ENCODE measurements around the gene BST1. TPM values are rescaled to one million over a fixed set of nuclear protein-coding genes. Genes with fewer than 3 reads are reported as not detected.

BST1 gene
- total RNA-seq, 1 experiment from 2014 or later: 0.69 TPM

DNA sequence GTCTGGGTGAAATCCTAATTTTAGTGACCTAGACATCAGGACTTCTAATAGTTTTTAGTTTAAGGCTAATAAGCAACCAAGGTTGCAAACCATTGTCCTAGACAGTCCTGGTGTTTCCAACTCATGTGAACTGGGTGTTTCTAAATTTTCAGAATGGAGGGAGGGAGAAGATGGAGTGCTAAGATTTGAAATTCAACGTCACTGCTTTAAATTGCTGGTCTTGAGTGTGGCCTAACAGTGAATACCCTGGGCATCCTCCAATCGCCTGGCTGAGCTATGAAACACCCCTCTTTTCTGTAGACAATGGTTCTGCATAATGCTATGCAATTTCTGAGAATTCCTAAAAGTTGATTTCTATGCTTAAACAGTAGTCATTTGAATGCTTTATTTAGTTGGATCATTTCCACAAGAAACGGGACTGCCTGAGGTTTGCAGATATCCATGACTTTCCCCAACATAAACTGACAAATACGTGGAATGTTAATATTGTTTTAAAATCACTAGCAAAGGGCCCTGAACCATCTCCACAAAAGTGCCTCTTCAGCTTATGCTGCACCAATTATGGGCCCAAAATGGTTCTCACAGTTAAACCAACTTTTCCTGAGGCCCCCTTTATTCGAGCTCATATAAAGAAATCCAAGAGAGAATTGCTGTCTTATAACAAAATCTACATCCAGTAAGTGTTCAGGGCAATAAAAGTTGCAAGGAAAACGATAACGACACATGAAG, 48.8 kb upstream of the BST1 start:
- H3F3A ChIP-seq (ENCODE audit: low read length, unreplicated experiment): no peaks in the 10 kb centered on the region
- H3K4me3 ChIP-seq (ENCODE audit: low read length): peak overlapping the region; percentile 79
- BruUV-seq (replicated peaks): TSS peak; percentile 60
- no peaks in the 10 kb centered on the region for H4K20me1 ChIP-seq (ENCODE audit: low read length)
- TF ChIP-seq EZH2 (IDR thresholded peaks at IDR 0.05; ENCODE audit: low read length, unreplicated experiment) (no peak), EZH2phosphoT487 (IDR thresholded peaks at IDR 0.05; ENCODE audit: borderline replicate concordance, low read length) (no peak)
- TF ChIP-seq, protein P1, sequence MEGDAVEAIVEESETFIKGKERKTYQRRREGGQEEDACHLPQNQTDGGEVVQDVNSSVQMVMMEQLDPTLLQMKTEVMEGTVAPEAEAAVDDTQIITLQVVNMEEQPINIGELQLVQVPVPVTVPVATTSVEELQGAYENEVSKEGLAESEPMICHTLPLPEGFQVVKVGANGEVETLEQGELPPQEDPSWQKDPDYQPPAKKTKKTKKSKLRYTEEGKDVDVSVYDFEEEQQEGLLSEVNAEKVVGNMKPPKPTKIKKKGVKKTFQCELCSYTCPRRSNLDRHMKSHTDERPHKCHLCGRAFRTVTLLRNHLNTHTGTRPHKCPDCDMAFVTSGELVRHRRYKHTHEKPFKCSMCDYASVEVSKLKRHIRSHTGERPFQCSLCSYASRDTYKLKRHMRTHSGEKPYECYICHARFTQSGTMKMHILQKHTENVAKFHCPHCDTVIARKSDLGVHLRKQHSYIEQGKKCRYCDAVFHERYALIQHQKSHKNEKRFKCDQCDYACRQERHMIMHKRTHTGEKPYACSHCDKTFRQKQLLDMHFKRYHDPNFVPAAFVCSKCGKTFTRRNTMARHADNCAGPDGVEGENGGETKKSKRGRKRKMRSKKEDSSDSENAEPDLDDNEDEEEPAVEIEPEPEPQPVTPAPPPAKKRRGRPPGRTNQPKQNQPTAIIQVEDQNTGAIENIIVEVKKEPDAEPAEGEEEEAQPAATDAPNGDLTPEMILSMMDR (conservative IDR thresholded peaks at IDR 0.05; ENCODE audit: low read depth, low read length): no peak
- peak; percentile 32 for DNase-seq
- intact Hi-C loops (cut with micrococcal nuclease): loop anchor here (1.0 kb wide), 1 partner anchor 27 kb away; the partner anchor contains the start of gene FAM200B
- H3K36me3 ChIP-seq (ENCODE audit: low read depth, low read length): no peaks in the 10 kb centered on the region
- no peaks in the 10 kb centered on the region for H3K27me3 ChIP-seq (ENCODE audit: low read length)
- peak overlapping the region; percentile 33 for H2AFZ ChIP-seq (ENCODE audit: low read length)
- H3K9ac ChIP-seq (ENCODE audit: low read length): peak overlapping the region; percentile 80
- POLR2A ChIA-PET (ENCODE audit: unreplicated experiment): interaction anchor here (0.5 to 1.1 kb wide), 2 partner anchors 28 to 64 kb away, joined by 3 to 23 read pairs; no protein-coding TSS in a partner anchor
- no peaks in the 10 kb centered on the region for H3K9me3 ChIP-seq (ENCODE audit: low read length)
- peaks cover 33% of the 10 kb centered on the region for H3K4me1 ChIP-seq (ENCODE audit: insufficient read depth, low read length)
- peak overlapping the region; percentile 20 for H3K27ac ChIP-seq (ENCODE audit: low read length)
- peaks cover 57% of the 10 kb centered on the region for H3K79me2 ChIP-seq (ENCODE audit: low read length)
- ATAC-seq: peak; percentile 37
- H3K4me2 ChIP-seq (ENCODE audit: low read length): peak overlapping the region; percentile 97
- CTCF ChIA-PET: no interaction called here
- H3K9me2 ChIP-seq (replicated peaks; ENCODE audit: low read length): no peaks in the 10 kb centered on the region

DNA sequence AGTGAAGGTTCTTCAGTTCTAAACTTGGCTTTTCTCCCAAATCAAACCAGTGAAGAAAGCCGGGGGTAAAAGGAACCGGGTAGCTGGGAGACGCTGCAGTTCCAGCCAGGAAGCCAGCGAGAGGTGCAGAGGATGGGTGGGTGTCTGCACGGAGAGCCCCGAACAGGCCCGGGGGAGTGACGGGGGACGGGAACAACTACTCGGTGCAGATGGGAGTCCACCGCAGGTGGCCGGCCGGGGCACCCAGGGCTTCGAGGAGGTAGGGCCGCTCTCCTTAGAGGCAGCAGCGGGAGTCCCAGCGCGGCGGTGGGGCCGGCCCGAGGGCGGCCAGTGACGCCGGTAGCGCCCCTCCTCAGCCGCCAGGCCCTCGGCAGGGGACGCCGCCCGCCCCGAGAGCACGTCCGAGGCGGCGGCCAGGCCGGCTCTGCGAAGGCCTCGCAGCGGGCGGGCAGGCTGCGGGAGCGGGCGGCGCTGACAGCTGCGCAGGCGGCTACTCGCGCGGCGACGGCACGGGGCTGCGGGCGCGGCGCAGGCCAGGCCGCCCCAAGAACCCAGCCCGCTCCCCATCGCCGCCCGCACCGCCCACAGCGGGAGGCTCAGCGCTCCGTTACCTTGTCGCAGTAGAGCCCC, 48.2 kb upstream of the BST1 start:
- Histone ChIP-seq H2AFZ (ENCODE audit: low read length) (peak overlapping the region; percentile 78), H3K9me3 (ENCODE audit: low read length) (no peaks in the 10 kb centered on the region), H3K9ac (ENCODE audit: low read length) (peak overlapping the region; percentile 80), H3K27me3 (ENCODE audit: low read length) (no peaks in the 10 kb centered on the region), H3K4me1 (ENCODE audit: insufficient read depth, low read length) (peaks cover 31% of the 10 kb centered on the region), H3K4me2 (ENCODE audit: low read length) (peak overlapping the region; percentile 97), H3K9me2 (replicated peaks; ENCODE audit: low read length) (no peaks in the 10 kb centered on the region), H3K4me3 (ENCODE audit: low read length) (peak overlapping the region; percentile 79), H3K36me3 (ENCODE audit: low read depth, low read length) (no peaks in the 10 kb centered on the region), H3F3A (ENCODE audit: low read length, unreplicated experiment) (no peaks in the 10 kb centered on the region), H3K79me2 (ENCODE audit: low read length) (peaks cover 50% of the 10 kb centered on the region), H3K27ac (ENCODE audit: low read length) (peak overlapping the region; percentile 37), H4K20me1 (ENCODE audit: low read length) (no peaks in the 10 kb centered on the region)
- BruUV-seq (replicated peaks): no TSS peak
- DNase-seq (peak; percentile 30), ATAC-seq (peak; percentile 56)
- ChIA-PET POLR2A (ENCODE audit: unreplicated experiment) (interaction anchor here (1.1 kb wide), 1 partner anchor 63 kb away, joined by 23 read pairs; no protein-coding TSS in a partner anchor), CTCF (no interaction called here)
- TF ChIP-seq EZH2 (IDR thresholded peaks at IDR 0.05; ENCODE audit: low read length, unreplicated experiment) (no peak), EZH2phosphoT487 (IDR thresholded peaks at IDR 0.05; ENCODE audit: borderline replicate concordance, low read length) (no peak)
- TF ChIP-seq, protein P1 (conservative IDR thresholded peaks at IDR 0.05; ENCODE audit: low read depth, low read length): no peak
- intact Hi-C loops (cut with micrococcal nuclease): loop anchor here (1.0 kb wide), 1 partner anchor 27 kb away; the partner anchor contains the start of gene FAM200B
